ENCODE measurements around the gene MRPL2.

GRCh38 chr6:43089874-43090558 lies 30.8 kb upstream of the MRPL2 start:
- TF ChIP-seq CTCF (IDR thresholded peaks at IDR 0.05) (no peak), POLR2A (IDR thresholded peaks at IDR 0.05) (no peak)

Measured in uterus (tissue), 2 donors.